Natural killer cell treated with Interleukin-12 subunit alpha and Interleukin-12 subunit beta and Interleukin-15 and Interleukin-18, amount 100 ng/mL, for 72 hours (primary cell): ENCODE data around the gene RCHY1. TPM values are rescaled to one million over a fixed set of nuclear protein-coding genes. Genes with fewer than 3 reads are reported as not detected.
A peak's percentile ranks its signal among the peaks of the same experiment; 100 is the strongest.
"Not testable (repeated sequence)": the region's sequence is repeated elsewhere in the genome, so short reads cannot be mapped to it uniquely, and the experiment has no call there.

Experiments used
- ATAC-seq, 2 donors: fragments of 150-1000 bp; cut with Tn5 transposase in 1 of 2; sonication (Bioruptor Pico), chemical (Tn5 transposase) in 1 of 2; 2 replicates each; pipeline ENCODE4 v1.10.0; 2021
- DNase-seq: peaks from one replicate; pipeline ENCODE4 v3.0.0; 2022; ENCODE audit warnings: low spot score
- H3K27ac Mint-ChIP-seq, 2 donors: 1 replicate in 1 of 2; 2 replicates in 1 of 2; pipeline ENCODE4 v1.8.0; 2022; ENCODE audit warnings: mixed read lengths in 2 of 2, mild to moderate bottlenecking in 1 of 2, moderate library complexity in 1 of 2
- H3K27me3 Mint-ChIP-seq, 2 donors: 1 replicate in 1 of 2; 2 replicates in 1 of 2; pipeline ENCODE4 v1.8.0; 2022; ENCODE audit warnings: mixed read lengths in 2 of 2
- H3K36me3 Mint-ChIP-seq: one replicate; pipeline ENCODE4 v1.8.0; 2022; ENCODE audit warnings: mixed read lengths
- H3K4me1 Mint-ChIP-seq, 2 donors: 1 replicate in 1 of 2; 2 replicates in 1 of 2; pipeline ENCODE4 v1.8.0; 2022; ENCODE audit warnings: low read depth in 2 of 2, mixed read lengths in 2 of 2, mild to moderate bottlenecking in 1 of 2
- H3K4me3 Mint-ChIP-seq: one replicate; pipeline ENCODE4 v1.8.0; 2022; ENCODE audit warnings: mixed read lengths
- H3K9me3 Mint-ChIP-seq: 2 replicates; pipeline ENCODE4 v1.8.0; 2022; ENCODE audit warnings: mixed read lengths
- total RNA-seq, 2 donors: library from RNA; stranded (reverse); gene quantifications; one replicate each; pipeline ENCODE4 v1.2.3, GENCODE V29; 2022

RCHY1 gene
- 10 to 100 TPM; 40.6 to 47.8 TPM for total RNA-seq

DNA sequence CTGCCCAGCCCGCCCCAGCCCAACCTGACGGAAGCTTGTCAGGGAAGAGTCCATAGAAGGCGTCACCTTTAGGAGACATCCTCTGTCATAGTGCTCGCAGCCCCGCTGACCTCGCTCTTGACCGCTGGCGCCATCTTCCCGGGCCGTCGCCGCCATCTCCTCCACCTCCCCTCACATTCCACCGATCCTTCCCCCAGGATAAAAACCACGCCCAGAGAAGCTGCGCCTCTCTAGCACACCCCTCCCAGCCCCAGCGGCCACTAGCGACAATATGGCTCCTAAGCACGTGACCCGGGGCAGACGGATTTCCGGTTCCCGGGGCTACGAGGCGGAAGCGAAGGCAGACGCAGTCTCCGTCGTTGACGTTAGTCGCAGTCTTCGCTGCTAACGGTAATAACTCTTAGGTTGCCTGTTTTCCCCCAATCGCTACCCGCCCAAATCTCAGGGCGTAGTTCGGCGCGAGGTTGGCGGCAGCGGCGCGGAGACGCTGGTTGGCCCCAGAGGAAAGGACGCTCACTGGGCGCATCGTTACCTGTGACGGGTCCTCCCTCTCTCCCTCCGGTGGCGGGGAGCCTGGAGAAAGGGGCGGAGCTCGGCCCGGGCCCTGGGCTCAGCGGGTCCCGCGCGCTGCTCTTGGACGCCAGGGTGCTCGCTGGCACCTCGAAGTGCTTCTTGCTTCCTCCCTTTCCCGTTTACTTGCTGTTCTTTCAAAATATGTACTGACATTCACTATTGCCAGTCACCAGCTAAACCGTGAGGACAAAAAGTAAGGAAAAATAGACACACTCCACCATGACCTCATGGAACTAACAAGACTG, at the start of gene RCHY1, which contains the start of gene THAP6:
Gene RCHY1, minus strand, starts transcription at position 273 of the 818 bp plus-strand sequence. Its CDS starts 117 bp downstream, at position 156.
Gene THAP6, plus strand, starts transcription at position 343 of the 818 bp plus-strand sequence. CDS start 980 bp downstream, outside the sequence.
- H3K27me3 Mint-ChIP-seq = no peaks in the 10 kb centered on the region
- H3K27ac Mint-ChIP-seq = no peak within 1 kb of the TSS
- peaks cover 32% of the 10 kb centered on the region for H3K36me3 Mint-ChIP-seq
- H3K9me3 Mint-ChIP-seq = peaks cover 3% of the 10 kb centered on the region
- DNase-seq = peak; percentile 95
- peaks cover 27 to 30% of the 10 kb centered on the region in 2 donors for H3K4me1 Mint-ChIP-seq
- H3K4me3 Mint-ChIP-seq = no peak within 1 kb of the TSS
- peak; percentile 94 to 96 for ATAC-seq

DNA sequence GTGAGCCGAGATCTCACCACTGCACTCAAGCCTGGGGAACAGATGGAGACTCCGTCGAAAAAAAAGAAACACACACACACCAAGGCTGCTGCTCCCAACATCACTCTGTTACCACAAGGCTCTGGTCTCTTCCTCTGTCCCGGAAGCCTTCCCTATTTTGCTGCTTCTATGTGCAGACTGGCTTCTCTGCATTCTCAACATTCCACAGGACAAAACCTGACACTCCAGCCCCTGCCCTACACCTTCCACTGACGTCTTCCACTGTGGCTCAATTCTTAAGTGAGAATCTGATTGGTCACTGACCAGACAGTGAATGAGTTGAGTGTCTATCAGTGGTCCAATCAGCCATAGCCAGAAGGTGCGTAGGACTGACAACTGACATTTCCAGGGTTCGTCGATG, 47.6 kb upstream of the RCHY1 start:
- no peaks in the 10 kb centered on the region for H3K36me3 Mint-ChIP-seq
- DNase-seq (no peak), ATAC-seq (no peak)
- no peak overlapping the region for H3K4me3 Mint-ChIP-seq
- H3K27me3 Mint-ChIP-seq = peaks cover 15 to 19% of the 10 kb centered on the region in 2 donors
- H3K9me3 Mint-ChIP-seq = no peaks in the 10 kb centered on the region
- peaks cover 15 to 22% of the 10 kb centered on the region in 2 donors for H3K4me1 Mint-ChIP-seq
- H3K27ac Mint-ChIP-seq = no peak overlapping the region

DNA sequence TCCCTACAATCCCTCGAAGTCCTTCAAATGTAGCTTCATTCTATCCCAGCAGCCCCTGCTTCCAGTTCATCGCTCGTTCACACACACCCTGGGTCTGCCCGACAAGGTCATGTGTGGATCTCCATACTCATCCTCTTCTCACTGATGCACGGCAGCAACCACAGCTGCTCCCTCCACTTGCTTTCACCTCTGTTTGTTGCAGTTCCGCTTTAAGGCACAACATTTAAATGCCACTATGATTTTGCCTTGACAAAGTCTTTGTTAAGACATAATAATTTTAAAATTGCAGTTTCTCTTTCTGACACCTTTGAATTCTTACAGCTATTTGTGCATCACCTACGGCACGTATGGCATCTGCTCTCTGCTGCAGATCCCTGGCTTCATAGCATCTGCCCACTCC, 43.5 kb upstream of the RCHY1 start:
- Mint-ChIP-seq H3K4me3 (peak overlapping the region; percentile 19), H3K4me1 (peaks cover 8 to 17% of the 10 kb centered on the region in 2 donors), H3K9me3 (no peaks in the 10 kb centered on the region), H3K27me3 (peaks cover 15 to 16% of the 10 kb centered on the region in 2 donors), H3K27ac (no peak overlapping the region), H3K36me3 (no peaks in the 10 kb centered on the region)
- DNase-seq (no peak), ATAC-seq (no peak)

DNA sequence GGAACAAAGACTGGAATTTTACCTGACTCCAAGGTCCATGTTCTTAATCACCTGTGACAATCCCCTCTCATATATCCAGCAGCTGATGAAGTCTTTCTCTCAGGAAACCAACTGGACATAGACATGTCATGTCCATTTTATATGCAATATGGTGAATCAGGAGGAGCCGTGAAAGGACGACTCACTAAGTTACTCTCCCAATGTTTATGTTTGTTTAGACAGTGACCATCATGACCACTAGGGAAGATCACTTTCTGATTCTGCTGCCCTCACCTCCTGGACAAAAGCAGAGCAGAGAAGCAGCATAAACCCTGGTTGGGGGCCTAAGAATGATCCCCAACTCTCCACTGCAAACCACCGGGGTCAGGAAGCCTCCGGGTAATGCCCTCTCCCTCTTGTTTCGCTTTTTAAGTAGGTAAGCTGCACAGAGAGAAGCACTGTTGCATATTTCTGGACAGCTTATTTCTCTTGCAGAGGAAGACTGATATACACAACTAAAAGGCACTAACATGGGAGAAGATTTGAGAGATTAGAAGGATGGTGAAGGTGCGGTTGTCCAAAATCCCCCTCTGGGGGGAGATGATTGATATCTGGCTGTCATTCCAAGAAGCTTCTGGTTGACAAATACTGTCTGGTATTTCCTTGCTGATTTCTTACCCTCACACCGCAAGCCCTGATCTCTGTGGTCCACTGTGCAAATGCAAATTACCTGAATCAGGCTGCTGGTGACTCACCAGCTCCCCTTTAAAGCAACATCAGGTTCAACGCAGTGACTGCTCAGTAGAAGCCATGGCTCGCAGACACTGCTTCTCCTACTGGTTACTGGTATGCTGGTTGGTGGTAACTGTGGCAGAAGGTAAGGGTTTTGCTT, 41.3 kb upstream of the RCHY1 start, which contains the start of gene ODAPH:
Gene ODAPH, plus strand, starts transcription at position 773 of the 871 bp plus-strand sequence. Its CDS starts 17 bp downstream, at position 790.
- Mint-ChIP-seq H3K27ac (peak within 1 kb of the TSS in 1 of 2 donors; percentile 53), H3K36me3 (no peaks in the 10 kb centered on the region), H3K4me1 (peaks cover 5 to 12% of the 10 kb centered on the region in 2 donors), H3K9me3 (no peaks in the 10 kb centered on the region), H3K27me3 (peaks cover 9 to 13% of the 10 kb centered on the region in 2 donors), H3K4me3 (peak within 1 kb of the TSS; percentile 71)
- peak; percentile 87 to 96 for ATAC-seq
- DNase-seq = peak; percentile 62

DNA sequence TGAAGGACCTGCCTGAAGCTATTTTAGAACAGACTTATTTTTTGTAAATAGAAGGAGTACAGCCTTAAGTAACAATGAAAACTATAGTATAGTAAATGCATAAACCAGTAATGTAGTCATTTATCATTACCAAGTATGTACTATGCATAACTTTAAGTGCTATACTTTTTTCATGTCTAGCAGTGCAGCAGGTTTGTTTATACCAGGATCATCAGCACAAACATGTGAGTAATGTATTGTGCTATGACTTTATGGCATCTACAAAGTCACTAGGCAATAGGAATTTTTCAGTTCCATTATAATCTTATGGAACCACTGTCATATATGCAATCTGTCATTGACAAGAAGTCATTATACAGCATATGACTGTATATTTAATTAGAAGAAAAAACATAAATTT, 38.2 kb upstream of the RCHY1 start:
- H3K4me3 Mint-ChIP-seq = no peak overlapping the region
- H3K4me1 Mint-ChIP-seq = peaks cover 10 to 14% of the 10 kb centered on the region in 2 donors
- no peaks in the 10 kb centered on the region for H3K9me3 Mint-ChIP-seq
- no peak overlapping the region for H3K27ac Mint-ChIP-seq
- H3K27me3 Mint-ChIP-seq = peaks cover 2% of the 10 kb centered on the region in 2 donors
- no peak for ATAC-seq
- H3K36me3 Mint-ChIP-seq = no peaks in the 10 kb centered on the region
- no peak for DNase-seq

DNA sequence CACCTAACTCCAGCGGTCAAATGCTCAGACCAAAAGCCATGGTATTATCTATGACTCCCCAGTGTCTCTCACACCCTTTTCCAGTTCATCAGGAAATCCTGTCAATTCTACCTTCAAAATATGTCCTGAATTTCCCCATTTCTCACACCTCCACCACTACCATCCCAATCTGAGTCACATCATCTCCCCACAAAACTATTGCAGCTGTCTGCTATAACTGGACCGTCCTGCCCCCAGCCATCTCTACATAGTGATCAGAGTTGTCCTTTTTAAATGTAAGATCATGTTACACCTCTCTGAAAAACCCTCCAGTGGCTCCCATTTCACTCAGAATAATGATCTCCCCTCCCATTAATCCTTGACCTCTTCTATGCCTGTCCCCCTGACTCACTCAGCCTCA, 34.8 kb upstream of the RCHY1 start:
- no peaks in the 10 kb centered on the region for H3K27me3 Mint-ChIP-seq
- peak overlapping the region in 1 of 2 donors; percentile 12 for H3K27ac Mint-ChIP-seq
- no peaks in the 10 kb centered on the region for H3K9me3 Mint-ChIP-seq
- H3K4me3 Mint-ChIP-seq = peak overlapping the region; percentile 36
- ATAC-seq (peak; percentile 64 to 77), DNase-seq (peak; percentile 62)
- H3K4me1 Mint-ChIP-seq = peaks cover 8 to 10% of the 10 kb centered on the region in 2 donors
- no peaks in the 10 kb centered on the region for H3K36me3 Mint-ChIP-seq

DNA sequence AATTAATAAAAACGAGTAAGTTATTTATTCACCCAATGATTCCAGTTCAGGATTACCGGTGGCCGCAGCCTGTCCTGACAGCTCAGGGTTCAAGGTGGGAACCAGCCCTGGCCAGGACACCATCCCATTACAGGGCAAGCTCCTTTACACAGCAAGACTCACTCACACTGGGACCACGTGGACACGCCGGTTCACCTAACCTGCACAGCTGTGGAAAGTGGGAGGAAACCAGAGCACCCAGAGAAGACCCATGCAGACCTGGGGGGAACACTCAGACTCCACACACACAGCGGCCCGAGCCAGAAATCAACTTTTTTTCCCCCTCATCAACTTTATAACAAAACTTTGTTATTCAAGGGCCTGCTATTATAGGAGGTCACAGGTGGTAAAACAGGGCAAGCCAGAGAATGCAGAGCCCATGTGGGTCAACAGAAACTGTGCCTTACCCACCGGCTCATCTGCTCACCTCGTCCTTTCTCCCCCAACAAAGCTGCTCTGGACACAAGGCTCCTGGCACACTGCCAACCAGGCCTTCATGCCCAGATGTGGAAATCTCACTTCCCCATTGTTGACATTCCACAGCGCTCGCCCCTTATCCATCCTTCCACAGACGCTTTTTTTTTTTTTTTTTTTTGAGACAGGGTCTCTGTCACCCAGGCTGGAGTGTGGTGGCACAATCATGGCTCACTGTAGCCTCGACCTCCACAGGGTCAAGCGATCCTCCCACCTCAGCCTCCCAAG, 33.6 kb upstream of the RCHY1 start:
- DNase-seq (no peak), ATAC-seq (no peak)
- peaks cover 8 to 10% of the 10 kb centered on the region in 2 donors for H3K4me1 Mint-ChIP-seq

DNA sequence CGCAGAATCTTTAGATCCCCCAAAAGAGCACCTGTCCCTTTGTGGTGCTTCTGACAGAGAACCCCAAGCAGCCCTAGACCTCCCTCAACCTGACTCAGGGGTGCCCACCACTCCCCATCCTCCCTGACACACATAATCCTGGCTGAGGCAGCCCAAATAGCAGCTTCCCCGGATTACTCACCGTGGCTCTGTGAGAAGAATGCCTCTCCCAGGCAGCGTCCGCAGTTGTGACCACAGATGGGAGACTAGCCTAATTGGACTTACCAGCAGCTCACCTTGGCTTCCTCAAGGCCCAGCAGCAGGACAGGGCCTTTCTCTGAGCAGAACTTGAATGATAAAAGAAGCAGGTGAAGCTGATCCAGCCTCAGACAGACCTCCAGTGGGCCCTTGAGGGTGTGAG, 31.3 kb upstream of the RCHY1 start:
- no peaks in the 10 kb centered on the region for H3K9me3 Mint-ChIP-seq
- H3K27me3 Mint-ChIP-seq = no peaks in the 10 kb centered on the region
- no peak overlapping the region for H3K27ac Mint-ChIP-seq
- H3K4me3 Mint-ChIP-seq = no peak overlapping the region
- H3K4me1 Mint-ChIP-seq = peaks cover 8 to 9% of the 10 kb centered on the region in 2 donors
- DNase-seq (no peak), ATAC-seq (no peak)
- no peaks in the 10 kb centered on the region for H3K36me3 Mint-ChIP-seq

More for the DNA sequence above, 33.6 kb upstream of the RCHY1 start:
- H3K27me3 Mint-ChIP-seq = no peaks in the 10 kb centered on the region
- no peaks in the 10 kb centered on the region for H3K36me3 Mint-ChIP-seq
- H3K27ac Mint-ChIP-seq = no peak overlapping the region
- no peak overlapping the region for H3K4me3 Mint-ChIP-seq
- H3K9me3 Mint-ChIP-seq = no peaks in the 10 kb centered on the region

DNA sequence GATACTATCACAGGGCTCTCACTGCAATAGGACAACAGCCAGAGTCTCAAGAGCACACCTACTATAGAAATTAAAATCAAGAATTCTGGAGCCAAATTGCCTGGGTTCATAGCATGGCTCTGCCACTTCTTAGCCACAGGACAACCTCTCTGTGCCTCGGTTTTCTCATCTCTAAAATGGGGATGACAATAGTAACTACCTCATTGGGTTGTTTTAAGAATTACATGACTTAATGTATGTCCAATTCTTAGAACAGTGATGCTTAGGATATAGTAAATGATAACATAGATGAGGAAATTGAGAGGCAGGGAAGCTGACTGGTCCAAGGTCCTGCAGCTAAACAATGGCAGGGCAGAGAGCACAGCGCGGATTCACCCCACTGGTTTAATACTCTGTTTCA, 30.7 kb upstream of the RCHY1 start:
- DNase-seq = no peak
- H3K27me3 Mint-ChIP-seq = no peaks in the 10 kb centered on the region
- ATAC-seq = no peak
- no peak overlapping the region for H3K4me3 Mint-ChIP-seq
- peaks cover 6 to 8% of the 10 kb centered on the region in 2 donors for H3K4me1 Mint-ChIP-seq
- no peaks in the 10 kb centered on the region for H3K9me3 Mint-ChIP-seq
- H3K36me3 Mint-ChIP-seq = no peaks in the 10 kb centered on the region
- H3K27ac Mint-ChIP-seq = no peak overlapping the region

DNA sequence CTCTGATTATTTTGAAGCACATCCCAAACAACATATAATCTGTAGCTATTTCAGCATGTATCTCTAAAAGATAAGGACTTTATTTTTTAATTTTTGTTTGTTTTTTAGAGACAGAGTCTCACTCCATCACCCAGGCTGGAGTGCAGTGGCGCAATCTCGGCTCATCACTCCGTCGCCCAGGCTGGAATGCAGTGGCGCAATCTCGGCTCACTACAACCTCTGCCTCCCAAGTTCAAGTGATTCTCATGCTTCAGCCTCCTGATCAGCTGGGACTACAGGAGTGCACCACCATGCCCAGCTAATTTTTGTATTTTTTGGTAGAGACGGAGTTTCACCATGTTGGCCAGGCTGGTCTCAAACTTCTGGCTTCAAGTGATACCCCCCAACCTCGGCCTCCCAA, 30.0 kb upstream of the RCHY1 start:
- not testable (repeated sequence) for H3K4me3 Mint-ChIP-seq, H3K27ac Mint-ChIP-seq, H3K27me3 Mint-ChIP-seq, H3K4me1 Mint-ChIP-seq, ATAC-seq, DNase-seq, H3K36me3 Mint-ChIP-seq, H3K9me3 Mint-ChIP-seq

DNA sequence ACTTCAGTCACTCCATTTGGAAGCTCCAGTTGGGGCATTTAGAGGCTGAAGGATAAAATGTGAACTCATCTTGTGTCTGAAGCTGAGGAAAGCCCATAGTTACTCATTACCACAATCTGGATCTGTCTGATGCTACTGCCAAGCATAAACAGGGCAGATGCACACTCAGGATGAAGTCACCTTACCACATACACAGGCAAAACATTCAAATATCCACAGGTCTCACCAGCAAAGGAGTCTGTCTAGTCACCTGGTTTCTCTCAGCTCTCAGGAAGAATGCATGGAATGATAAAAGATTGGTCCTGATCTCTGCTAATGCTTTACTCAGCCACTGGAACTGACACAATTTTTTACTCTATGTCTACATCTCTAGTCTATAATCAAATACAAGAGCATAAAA, 28.6 kb upstream of the RCHY1 start:
- Mint-ChIP-seq H3K9me3 (no peaks in the 10 kb centered on the region), H3K27me3 (no peaks in the 10 kb centered on the region), H3K4me3 (no peak overlapping the region), H3K4me1 (no peaks in the 10 kb centered on the region), H3K36me3 (no peaks in the 10 kb centered on the region), H3K27ac (no peak overlapping the region)
- no peak for DNase-seq
- no peak for ATAC-seq

DNA sequence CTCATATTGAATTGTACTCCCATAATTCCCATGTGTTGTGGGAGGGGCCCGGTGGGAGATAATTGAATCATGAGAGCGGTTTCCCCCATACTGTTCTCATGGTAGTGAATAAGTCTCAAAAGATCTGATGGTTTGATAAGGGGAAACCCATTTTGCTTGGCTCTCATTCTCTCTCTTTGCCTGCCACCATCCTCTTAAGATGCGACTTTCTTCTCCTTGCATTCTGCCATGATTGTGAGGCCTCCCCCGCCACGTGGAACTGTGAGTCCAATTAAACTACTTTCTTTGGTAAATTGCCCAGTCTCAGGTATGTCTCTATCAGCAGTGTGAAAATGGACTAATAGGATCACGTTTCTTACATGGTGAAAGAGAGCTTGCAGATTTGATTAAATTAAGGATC, 23.1 kb upstream of the RCHY1 start:
- ATAC-seq, H3K4me3 Mint-ChIP-seq, H3K27me3 Mint-ChIP-seq, H3K27ac Mint-ChIP-seq, DNase-seq, H3K9me3 Mint-ChIP-seq, H3K36me3 Mint-ChIP-seq, H3K4me1 Mint-ChIP-seq: not testable (repeated sequence)

DNA sequence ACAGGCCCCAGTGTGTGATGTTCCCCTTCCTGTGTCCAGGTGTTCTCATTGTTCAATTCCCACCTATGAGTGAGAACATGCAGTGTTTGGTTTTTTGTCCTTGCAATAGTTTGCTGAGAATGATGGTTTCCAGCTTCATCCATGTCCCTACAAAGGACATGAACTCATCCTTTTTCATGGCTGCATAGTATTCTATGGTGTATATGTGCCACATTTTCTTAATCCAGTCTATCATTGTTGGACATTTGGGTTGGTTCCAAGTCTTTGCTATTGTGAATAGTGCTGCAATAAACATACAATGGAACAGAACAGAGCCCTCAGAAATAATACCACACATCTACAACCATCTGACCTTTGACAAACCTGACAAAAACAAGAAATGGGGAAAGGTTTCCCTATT, 19.7 kb upstream of the RCHY1 start:
- not testable (repeated sequence) for H3K9me3 Mint-ChIP-seq, H3K27me3 Mint-ChIP-seq, DNase-seq, H3K27ac Mint-ChIP-seq, H3K4me3 Mint-ChIP-seq, H3K4me1 Mint-ChIP-seq, ATAC-seq
- H3K36me3 Mint-ChIP-seq = peaks cover 27% of the 10 kb centered on the region
